ENCODE measurements around the gene TOGARAM2.

TOGARAM2 gene

DNA sequence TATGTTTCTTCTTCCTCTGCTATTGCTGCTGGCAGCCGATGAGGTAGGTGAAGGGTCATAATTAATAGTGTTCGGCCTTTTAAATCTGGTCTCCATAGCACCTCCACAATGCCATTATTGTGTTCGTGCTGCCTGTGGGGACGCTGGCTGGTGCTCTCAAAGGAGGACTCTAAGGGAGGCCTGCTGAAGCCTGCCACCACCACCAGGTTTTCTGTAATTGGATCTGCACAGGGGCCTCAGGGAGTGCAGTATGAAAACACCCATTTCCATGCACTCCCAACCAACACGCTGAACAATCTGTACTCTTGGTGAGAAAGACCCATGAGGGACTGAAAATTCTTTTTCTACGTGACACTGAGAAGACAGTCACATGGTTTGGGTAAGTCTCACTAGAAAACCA lies 116.5 kb downstream of the TOGARAM2 start:
- H3K9me3 ChIP-seq (ENCODE audit: insufficient read depth, low read length), result peaks cover 4% of the 10 kb centered on the region; the same call in 1 of the 2 replicates
- H3K27me3 ChIP-seq (ENCODE audit: insufficient read depth, insufficient read length), result no peaks in the 10 kb centered on the region
- H3K4me1 ChIP-seq (ENCODE audit: insufficient read depth, insufficient read length), result no peaks in the 10 kb centered on the region
- no peak for DNase-seq (ENCODE audit: low read depth, low spot score)
- H3K36me3 ChIP-seq (ENCODE audit: insufficient read depth, insufficient read length, low read length), result no peaks in the 10 kb centered on the region
- no peak for TF ChIP-seq ZNF274 (IDR thresholded peaks at IDR 0.05; ENCODE audit: low read depth, low read length)
- TF ChIP-seq SUZ12 (IDR thresholded peaks at IDR 0.05; ENCODE audit: extremely low read depth, insufficient read depth, insufficient read length), result no peak
- no peak for TF ChIP-seq YY1 (IDR thresholded peaks at IDR 0.05; ENCODE audit: insufficient read depth, insufficient read length)
- no peak overlapping the region for H3K4me3 ChIP-seq (ENCODE audit: insufficient read length, low read depth)
- H3K9ac ChIP-seq (ENCODE audit: insufficient read length, low read depth), result no peak overlapping the region

DNA sequence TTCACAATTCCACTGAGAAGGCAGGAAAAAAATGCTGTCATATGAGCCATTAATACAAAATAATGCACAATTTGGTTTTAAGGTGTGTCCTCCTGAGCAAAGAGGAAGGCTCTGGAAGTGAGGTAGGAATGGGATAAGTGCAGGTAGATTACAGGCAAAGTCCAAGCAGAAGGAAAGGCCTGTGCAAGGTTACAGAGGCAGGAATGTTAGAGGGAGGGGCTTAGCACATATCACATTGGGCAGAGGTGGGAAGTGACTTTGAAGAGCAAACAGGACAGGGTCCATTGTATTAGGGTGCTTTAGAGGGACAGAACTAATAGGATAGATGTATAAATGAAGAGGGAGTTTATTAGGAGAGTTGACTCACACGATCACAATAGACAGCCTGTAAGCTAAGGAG lies 119.5 kb downstream of the TOGARAM2 start:
- Histone ChIP-seq H3K4me1 (ENCODE audit: insufficient read depth, insufficient read length) (no peaks in the 10 kb centered on the region), H3K27me3 (ENCODE audit: insufficient read depth, insufficient read length) (no peaks in the 10 kb centered on the region), H3K4me3 (ENCODE audit: insufficient read length, low read depth) (no peak overlapping the region), H3K9me3 (ENCODE audit: insufficient read depth, low read length) (peaks cover 4% of the 10 kb centered on the region; the same call in 1 of the 2 replicates), H3K36me3 (ENCODE audit: insufficient read depth, insufficient read length, low read length) (no peaks in the 10 kb centered on the region), H3K9ac (ENCODE audit: insufficient read length, low read depth) (no peak overlapping the region)
- DNase-seq (ENCODE audit: low read depth, low spot score), result no peak
- no peak for TF ChIP-seq SUZ12 (IDR thresholded peaks at IDR 0.05; ENCODE audit: extremely low read depth, insufficient read depth, insufficient read length)
- TF ChIP-seq ZNF274 (IDR thresholded peaks at IDR 0.05; ENCODE audit: low read depth, low read length), result no peak
- TF ChIP-seq YY1 (IDR thresholded peaks at IDR 0.05; ENCODE audit: insufficient read depth, insufficient read length), result no peak
